GM23248 (cell line): ENCODE data around the gene RBM10.

Experiments
- EZH2 ChIP-seq: fragments of 200-600 bp; sonication (generic); IDR thresholded peaks from 2 replicates; pipeline ENCODE4 v1.6.1; 2018; ENCODE audit warnings: antibody characterized with exemption, mild to moderate bottlenecking; ENCODE audit not compliant: insufficient read depth, poor library complexity, severe bottlenecking
- EZH2phosphoT487 ChIP-seq: fragments of 200-600 bp; sonication (generic); IDR thresholded peaks from 2 replicates; pipeline ENCODE4 v1.6.1; 2018; ENCODE audit warnings: antibody characterized with exemption, moderate library complexity, mild to moderate bottlenecking, low read depth; ENCODE audit not compliant: insufficient read depth

- TF ChIP-seq EZH2 (no peak), EZH2phosphoT487 (no peak)
Measured at GRCh38 chrX:47138171-47138570, 6.8 kb upstream of the RBM10 start.
